Non-pigmented ciliary epithelial cell (primary cell): ENCODE results near the gene CFAP54.
"Not testable (repeated sequence)": the region's sequence is repeated elsewhere in the genome, so short reads cannot be mapped to it uniquely, and the experiment has no call there.

Experiments used
- DNase-seq: peaks from one replicate; pipeline ENCODE4 v3.0.0-alpha.2; 2010; ENCODE audit warnings: low read depth

CFAP54 gene

GRCh38 chr12:96516472-96517430 lies 27.4 kb downstream of the CFAP54 start:
- peak; percentile 42 for DNase-seq

GRCh38 chr12:96520767-96521166 lies 31.4 kb downstream of the CFAP54 start:
- DNase-seq: no peak

DNA sequence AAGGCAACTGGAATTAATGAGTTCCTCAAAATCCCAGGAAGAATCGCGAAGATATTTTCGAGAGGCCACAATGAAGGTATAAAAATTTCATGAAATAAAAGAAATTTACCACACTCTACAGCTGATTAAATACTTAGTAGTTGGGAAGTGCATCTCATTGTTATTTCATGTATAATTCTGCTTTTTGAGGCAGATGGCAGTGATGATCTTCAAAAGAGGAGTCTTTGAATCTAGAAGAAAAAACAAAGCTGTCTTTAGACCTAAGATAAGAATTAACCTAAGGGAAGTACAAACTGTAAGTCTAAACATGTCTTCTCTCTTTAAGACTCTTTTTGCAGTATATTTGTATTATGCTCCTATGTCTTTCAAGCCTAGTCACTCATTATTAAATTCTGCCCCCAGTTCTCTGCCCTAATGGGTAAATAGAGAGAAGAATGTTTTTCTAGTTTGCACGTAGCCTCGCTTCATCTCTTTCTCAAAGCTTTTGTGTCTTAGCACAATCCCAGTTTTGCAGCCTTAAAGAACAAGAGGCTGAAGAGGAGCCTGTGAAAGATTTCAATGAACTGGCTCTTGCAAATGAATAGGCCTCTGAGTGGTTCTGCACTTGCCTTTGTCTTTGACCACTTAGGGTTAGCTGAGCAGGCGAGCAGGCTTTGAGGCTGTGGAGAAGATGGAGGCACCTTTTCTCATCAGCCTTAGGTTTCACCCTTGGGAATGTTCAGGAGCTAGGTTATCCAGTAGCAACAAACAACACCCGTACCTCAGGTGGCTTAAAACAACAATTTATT lies 32.7 kb downstream of the CFAP54 start:
- no peak for DNase-seq

- DNase-seq: no peak
Observed at GRCh38 chr12:96522690-96523089, 33.3 kb downstream of the CFAP54 start.

GRCh38 chr12:96526110-96526509 lies 36.7 kb downstream of the CFAP54 start:
- DNase-seq: no peak

- no peak for DNase-seq
Observed at GRCh38 chr12:96529912-96530311, 40.5 kb downstream of the CFAP54 start.

DNA sequence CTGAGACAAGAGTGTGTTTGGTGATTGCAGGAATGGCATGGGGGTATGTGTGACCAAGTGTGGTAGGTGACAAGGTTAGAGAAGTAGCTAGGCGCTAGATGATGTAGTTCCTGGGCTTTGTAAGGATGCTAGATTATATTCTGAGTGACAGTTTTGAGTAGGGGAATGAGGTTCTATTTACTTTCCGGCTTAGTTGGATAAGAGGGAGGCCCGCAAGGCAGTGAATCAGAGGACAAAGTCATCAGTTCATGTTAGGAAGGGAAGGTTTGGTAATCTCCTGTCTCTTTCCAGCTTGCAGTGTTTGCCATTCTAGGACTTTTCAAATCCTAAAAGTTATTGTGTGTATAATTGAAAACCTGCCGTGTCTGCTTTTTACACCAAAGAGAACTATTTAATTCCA lies 45.0 kb downstream of the CFAP54 start:
- peak; percentile 19 for DNase-seq

DNA sequence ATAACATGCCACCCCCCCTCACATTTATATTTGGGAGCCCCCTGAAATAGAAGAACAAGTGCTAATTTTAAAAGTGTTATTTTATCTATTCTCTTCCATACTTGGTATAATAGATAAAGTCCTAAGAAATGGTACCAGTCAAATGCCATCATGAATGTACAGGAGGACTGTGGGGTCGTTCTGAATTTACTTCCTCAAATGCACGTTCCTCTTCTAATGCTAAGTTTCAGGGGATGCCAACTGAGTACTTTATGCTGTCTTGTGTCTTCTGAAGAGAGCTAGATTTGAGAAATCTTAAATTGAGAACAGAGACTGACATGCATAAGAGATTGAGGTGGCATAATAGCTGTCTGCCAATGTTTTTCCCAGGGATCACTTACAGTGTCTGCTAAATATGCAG lies 59.0 kb downstream of the CFAP54 start:
- DNase-seq: no peak

- DNase-seq: no peak
Observed at GRCh38 chr12:96549341-96549740, 60.0 kb downstream of the CFAP54 start.

DNA sequence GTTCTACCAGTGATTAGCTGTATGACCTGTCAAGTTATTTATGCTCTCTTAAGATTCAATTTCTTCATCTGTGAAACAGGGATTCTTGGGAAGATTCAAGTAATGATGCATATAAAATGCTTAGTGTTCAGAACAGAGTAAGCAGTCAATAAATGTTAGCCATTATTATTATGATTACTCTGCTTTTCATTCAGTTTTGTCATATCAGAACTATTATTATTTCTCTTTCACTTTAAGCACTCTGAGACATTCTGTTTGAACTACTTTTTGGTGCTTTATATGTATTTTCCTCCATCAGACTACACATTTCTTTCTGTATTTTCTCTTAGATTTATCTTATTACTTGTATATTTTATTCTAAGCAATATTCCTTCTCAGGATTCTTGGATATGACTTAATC lies 81.2 kb downstream of the CFAP54 start:
- DNase-seq: no peak

DNA sequence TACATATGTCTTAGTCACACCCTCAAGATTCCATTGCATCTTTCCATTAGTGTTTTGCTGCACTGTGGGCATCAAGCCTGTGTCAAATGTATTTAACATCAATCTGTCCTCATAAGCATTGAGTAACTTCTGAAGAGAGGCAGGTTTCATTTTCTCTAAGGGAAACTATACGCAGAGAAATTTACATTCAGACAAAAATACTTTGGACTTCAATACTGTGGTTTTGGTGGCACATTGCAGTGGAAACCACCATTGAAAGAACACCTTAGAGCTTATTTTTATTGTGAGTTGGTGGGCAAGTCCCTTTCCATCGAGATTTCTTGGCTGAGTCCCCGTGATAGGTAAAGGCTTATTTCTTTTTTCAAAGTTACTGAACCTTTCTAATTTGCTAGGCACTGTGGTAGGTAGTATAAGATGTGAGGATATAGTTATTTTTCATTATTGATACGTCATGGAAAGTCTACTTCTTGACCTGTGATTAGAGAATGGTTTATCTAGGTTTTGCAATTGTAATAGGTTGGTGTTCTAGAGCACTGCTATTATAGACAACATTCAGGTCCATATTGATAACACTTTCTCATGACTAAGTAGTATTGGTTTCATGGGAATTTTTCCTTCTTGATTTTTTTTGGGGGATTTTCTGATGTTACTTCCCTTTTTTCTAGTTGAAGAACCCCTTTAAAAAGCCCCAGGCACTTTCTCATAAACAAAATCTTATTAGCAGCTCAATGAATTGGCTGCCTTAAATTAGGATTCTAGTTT lies 81.9 kb downstream of the CFAP54 start:
- DNase-seq: peak; percentile 2

- DNase-seq: peak; percentile 22
Observed at GRCh38 chr12:96578526-96579125, 89.2 kb downstream of the CFAP54 start.

GRCh38 chr12:96585977-96586376 lies 96.6 kb downstream of the CFAP54 start:
- no peak for DNase-seq

- DNase-seq: no peak
Observed at GRCh38 chr12:96587691-96588090, 98.3 kb downstream of the CFAP54 start.

DNA sequence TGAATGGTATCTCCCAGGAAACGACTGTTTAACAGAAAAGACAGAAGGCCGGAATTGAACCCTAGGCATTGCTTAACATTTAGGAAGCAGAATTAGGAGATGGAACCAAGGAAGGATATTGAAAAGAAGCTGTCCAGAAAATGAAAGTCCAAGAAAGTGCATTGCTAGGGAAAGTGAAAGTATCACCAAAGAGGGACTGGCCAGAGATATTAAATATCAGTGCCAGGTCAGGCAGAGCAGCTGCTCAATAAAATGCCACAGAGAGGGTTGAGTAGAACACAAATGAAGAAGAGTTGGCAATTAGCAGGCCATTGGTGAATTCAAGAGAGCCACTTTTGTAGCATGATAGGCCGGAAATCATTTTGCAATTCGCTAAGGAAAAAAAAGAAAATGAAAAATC lies 101.6 kb downstream of the CFAP54 start:
- no peak for DNase-seq

DNA sequence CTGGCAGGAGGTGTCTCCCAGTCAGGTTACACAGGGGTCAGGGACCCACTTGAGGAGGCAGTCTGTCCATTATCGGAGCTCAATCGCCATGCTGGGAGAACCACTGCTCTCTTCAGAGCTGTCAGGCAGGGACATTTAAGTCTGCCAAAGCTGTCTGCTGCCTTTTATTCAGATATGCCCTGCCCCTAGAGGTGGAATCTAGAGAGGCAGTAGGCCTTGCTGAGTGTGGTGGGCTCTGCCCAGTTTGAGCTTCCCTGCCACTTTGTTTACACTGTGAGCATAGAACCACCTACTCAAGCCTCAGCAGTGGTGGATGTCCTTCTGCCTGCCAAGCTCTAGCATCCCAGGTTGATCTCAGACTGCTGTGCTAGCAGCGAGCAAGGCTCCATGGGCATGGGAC lies 115.0 kb downstream of the CFAP54 start:
- not testable (repeated sequence) for DNase-seq

DNA sequence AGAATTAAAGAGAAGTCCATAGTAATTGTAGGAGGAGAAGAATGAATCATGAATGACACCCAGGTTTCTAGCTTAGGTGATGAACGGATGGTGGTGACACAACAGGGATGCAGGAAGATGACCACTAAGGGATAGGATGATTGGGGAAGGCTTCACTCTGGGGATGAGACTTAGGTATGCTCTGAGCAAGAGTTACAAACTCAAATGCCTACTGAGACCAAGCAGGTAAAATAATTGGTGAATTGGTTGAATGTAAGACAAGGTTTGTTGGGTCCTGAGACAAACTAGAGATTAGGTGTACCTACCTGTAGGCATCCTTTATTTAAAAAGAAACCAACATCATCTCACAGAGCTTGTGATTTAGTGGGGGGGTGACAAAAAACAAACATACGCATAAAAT lies 116.3 kb downstream of the CFAP54 start:
- no peak for DNase-seq

- no peak for DNase-seq
Observed at GRCh38 chr12:96606134-96606533, 116.8 kb downstream of the CFAP54 start.

DNA sequence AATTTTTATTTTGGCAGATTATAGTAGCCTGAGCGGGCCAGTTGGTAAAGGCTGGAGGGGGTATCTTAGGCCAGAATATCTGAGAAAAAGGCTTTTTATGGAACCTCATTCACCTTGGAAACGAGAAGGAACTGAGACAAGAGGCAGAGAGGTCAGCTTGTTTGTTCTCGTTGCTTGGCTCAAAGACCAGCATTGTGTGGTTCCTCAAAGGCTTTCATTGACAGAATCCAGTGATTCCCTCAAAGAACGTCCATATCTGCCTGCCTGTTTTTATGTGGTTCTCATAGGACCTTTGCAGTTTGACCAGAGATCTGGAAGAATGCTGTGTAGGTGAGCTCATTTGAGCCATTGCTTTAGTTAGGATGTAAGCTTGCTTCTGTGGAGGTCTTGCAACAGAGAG lies 117.3 kb downstream of the CFAP54 start:
- no peak for DNase-seq

DNA sequence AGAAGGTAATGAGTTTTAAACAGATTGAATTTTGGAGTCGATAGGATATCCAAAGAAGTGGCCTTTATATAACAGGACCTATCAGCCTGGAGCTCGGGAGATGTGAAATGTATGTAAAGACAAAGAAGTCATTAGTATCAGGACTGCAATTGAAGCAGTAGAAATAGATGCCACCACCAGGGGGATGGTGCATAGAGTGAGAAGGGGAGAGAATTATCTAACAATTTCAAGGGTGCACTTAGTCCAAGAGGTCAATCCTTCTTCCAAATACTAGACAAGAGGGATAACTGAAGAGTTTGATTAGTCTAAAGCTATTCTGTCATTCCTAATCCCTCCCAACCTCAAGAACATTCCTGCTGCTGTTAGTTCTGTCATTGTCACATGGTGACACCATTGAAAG lies 127.8 kb downstream of the CFAP54 start:
- DNase-seq: no peak

DNA sequence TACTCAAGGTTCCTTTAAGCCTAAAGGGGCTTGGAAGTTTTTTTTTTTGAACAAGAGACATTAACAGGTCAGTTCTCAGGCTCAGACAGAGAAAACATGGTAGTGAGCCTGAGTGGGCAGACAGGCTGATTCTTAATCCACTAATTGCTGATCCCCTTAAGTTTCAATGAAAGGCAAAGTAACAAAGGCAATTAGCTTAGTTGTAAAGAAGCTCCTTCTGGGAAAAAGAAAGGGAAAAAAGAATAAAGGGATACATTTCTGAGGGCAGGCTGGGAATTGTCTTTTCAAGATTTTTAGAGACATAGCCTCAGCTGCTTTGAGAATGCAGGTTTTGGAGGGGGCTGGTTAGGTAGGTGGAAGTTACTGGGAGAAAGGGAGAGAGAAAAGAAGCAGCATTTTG lies 133.8 kb downstream of the CFAP54 start:
- no peak for DNase-seq

DNA sequence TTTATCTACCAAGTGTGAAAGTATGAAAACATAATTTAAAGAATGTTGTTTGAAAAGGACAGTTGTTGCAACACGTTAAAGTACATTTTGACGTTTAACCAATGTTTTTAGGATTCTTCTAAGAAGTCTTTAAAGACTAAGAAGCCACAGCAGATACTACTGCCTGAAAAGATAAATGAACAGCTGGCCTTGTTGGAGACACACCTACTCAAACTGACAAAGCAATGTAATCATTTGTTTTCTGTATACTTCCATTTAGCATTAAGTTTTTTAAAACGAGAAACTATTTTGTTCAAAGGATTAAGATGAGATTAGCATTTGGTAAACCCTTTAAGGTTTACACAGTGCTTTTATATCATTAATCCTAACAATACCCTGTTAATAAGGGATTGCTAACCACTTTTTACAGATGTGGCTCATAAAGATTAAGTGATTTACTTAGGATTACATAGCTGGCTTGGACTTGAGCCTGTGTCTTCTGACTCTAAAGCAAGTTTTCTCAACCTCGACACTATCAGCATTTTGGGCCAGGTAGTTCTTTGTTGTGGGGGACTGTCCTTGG lies 134.4 kb downstream of the CFAP54 start:
- DNase-seq: no peak
